HG03103 (cell line): Measurements from ENCODE around the gene ATP9B.
"Not testable (repeated sequence)": the region's sequence is repeated elsewhere in the genome, so short reads cannot be mapped to it uniquely, and the experiment has no call there.

Experiments
- ATAC-seq: cut with Tn5 transposase; IDR thresholded peaks from one replicate; pipeline ENCODE4 v1.9.1; 2021; ENCODE audit warnings: low read depth; ENCODE audit not compliant: unreplicated experiment

Gene ATP9B

DNA sequence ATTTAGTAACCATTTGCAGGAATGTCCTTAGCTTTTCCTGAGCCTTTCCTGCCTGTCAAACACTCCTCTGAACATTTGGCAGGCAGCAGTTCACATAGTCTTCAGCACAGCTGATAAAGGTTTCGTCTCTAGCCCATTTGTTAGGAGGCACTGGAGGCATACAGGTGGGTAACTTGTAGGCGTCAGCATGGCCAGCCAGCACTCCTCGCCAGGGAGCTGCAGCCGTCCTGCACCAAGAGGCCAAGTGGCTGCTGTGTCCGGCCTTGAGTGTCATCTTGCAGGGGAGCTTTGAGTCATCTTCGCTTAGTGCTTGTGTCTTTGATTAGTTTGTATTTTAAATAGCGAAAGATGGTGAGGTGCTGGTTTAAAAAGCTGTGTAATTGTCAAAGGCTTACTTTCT lies 206.3 kb downstream of the ATP9B start:
- ATAC-seq, result no peak

- no peak for ATAC-seq
These were observed 206.8 kb downstream of the ATP9B start for GRCh38 chr18:79275992-79276391.

- ATAC-seq, result no peak
These were observed 209.7 kb downstream of the ATP9B start for GRCh38 chr18:79278896-79279295.

- ATAC-seq, result no peak
These were observed 214.1 kb downstream of the ATP9B start for GRCh38 chr18:79283131-79283810.

- ATAC-seq, result no peak
These were observed 214.7 kb downstream of the ATP9B start for GRCh38 chr18:79283929-79284328.

- not testable (repeated sequence) for ATAC-seq
These were observed 216.0 kb downstream of the ATP9B start for GRCh38 chr18:79285191-79285590.

DNA sequence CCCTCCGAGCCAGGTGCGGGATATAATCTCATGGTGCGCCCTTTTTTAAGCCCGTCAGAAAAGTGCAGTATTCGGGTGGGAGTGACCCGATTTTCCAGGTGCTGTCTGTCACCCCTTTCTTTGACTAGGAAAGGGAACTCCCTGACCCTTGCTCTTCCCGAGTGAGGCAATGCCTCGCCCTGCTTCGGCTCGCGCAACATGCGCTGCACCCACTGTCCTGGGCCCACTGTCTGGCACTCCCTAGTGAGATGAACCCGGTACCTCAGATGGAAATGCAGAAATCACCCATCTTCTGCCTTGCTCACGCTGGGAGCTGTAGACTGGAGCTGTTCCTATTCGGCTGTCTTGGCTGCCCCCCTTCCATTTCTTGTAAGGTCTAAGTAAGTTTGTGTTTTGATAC lies 221.2 kb downstream of the ATP9B start:
- ATAC-seq, result not testable (repeated sequence)

- ATAC-seq, result no peak
These were observed 221.7 kb downstream of the ATP9B start for GRCh38 chr18:79290876-79291275.

DNA sequence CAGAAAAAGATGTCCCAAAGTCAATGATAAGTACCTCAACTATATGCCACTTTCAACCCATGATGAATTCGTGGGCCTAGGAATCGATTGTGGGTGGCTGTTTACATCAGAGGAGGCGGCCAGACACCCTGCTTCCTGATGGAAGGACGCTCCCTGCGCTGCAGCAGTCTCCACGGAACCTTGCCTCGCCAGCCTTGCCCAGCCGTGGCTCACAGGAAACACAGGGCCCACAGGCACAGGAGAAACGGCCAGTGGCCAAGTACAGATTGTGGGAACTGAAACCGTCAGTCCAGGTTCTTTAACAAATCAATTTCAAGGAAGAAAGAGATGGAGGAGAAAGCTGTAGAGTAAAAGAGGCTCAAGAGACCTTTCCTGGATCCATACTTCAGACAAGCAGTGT lies 225.0 kb downstream of the ATP9B start:
- ATAC-seq, result no peak

DNA sequence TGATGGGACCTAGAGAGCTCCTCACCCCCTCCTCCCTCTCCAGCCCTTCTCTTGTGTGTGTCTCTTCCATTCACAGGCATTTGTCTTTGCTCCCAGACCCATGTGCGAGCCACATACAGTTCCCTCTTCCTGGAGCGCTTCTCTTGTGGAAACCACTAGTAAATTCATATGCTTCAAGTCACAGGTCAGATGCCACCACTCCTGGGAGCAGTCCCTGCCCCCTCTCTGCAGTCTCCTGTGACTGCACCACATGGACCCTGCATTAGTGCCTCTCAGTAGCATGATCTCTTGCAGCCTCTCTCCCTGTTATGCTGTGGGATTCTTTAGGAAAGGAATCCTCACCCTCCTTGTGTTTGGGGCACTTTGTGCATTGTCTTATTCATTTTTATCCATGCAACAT lies 230.1 kb downstream of the ATP9B start:
- no peak for ATAC-seq

GRCh38 chr18:79299711-79300110 lies 230.5 kb downstream of the ATP9B start:
- ATAC-seq, result no peak

- ATAC-seq, result no peak
These were observed 231.2 kb downstream of the ATP9B start for GRCh38 chr18:79300413-79300812.

GRCh38 chr18:79302120-79302519 lies 232.9 kb downstream of the ATP9B start:
- ATAC-seq, result no peak

DNA sequence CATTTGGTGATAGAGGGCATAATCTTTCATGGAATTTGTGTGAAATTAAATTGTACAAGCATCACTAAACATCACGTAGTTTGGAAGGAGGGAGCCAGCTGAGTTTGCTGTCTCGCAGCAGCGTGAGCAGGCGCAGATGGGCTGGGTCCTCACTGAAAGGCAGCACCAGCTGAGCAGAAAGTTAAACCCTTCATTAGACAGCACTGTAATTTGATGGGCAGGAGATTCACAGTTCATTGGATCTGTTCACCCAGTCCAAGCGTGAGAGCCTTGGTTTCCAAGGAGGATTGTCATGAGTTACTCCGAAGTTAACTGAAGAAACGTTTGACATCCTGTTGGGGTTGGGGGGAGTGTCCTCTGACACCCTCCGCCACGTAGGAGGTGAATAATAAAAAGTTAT lies 236.7 kb downstream of the ATP9B start:
- ATAC-seq, result no peak

DNA sequence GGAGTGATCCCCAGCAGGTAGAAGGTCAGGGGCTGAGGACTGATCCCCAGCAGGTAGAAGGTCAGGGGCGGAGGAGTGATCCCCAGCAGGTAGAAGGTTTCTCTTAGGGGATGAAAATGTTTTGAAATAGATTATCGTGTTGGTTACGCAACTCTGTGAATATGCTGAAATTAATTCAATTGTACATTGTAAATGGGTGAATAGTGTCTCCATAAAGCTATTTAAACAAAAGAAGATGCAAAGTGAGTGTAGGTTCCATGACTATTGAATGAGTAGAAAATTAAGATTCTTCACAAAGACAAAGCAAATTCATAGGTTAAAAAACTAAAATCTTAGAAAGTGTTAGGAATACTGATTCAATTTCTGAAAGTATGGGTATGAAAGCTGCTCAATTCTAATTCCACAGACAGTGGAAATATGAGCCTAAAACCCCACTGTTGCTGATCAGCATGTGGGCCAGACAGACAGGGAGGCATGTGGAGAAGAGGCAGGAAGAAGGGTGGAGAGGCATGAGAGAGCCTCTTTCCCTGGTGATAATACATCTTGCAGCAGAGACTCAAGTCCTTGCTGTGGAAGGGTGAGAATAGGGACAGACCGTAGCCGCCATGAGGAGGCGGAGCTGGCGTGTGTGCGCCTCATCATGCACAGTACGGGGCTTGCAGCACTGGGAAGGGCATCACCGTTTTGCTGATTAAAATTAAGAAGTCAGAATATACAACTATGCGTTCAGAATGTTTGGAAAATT lies 240.6 kb downstream of the ATP9B start:
- ATAC-seq, result no peak

- ATAC-seq, result no peak
These were observed 245.7 kb downstream of the ATP9B start for GRCh38 chr18:79314838-79315388.

- ATAC-seq, result no peak
These were observed 246.4 kb downstream of the ATP9B start for GRCh38 chr18:79315596-79315995.

DNA sequence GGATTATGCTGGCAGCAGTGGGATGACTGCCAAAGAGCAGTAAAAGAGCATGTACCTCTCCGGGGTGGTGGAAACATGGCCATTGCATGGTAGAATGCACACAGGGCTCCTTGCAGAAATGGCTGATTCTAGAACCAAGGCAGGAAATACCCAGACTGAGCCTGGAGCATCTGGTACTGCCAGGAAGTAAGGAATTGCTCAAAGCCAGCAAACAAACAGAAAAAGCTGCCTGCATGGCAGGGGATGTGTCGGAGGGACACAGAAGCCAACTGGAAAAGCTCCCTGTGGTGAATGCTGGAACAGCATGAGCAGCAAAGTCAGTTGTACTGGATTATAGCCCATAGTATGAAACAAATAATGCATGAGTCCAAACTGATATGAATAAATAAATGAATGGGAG lies 248.5 kb downstream of the ATP9B start:
- no peak for ATAC-seq

- ATAC-seq, result no peak
These were observed 249.0 kb downstream of the ATP9B start for GRCh38 chr18:79318142-79318673.

DNA sequence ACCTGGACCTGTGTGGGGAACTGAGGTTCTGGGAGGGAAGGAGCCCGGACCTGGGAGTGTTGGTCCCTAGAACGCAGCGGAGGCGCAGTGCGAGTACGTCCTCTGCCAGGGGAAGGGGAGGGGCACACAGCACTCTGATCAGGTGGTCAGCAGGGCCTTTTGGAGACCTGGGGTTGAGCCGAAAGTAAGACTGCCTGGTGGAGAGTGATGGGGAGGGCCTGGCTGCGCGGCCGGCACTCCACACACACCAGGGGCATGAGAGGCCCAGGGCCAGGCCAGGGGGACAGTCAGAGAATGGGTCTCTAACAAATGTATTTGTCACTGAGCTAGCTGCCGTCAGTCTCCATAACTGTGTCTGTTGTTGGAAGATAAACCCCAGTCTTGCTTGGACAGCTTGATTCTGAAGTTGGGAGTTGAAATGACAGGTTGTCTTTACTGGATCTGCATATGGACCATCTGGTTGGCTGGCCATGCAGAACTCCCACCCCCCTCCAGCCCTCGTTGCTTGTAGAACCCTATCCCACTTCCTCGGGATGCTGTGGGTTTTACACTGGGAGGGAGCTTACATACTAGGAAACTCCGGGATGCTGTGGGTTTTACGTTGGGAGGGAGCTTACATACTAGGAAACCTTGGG lies 251.1 kb downstream of the ATP9B start:
- ATAC-seq, result no peak
